Measurements from ENCODE around the gene SLCO3A1.
"Not testable (repeated sequence)": the region's sequence is repeated elsewhere in the genome, so short reads cannot be mapped to it uniquely, and the experiment has no call there.

The SLCO3A1 gene

DNA sequence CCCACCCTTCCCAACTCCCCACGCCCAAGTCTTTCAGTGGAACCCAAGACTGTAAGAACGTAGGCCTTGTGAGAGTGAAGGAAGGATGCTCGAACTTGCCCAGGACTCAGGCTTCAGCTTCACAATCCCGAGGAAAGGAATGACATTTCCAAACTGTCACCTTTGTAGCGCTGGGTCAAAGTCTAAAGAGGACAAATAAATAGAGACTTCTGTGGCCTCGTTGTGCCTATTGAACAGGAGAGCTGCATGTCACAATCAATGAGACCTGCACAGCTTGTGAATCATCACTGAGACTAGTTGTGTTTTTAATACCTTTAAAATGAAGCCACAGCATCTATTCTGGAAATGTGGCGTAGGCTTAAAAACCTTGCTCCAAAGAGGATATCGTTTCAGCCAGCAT lies 317.4 kb downstream of the SLCO3A1 start:
- DNase-seq: no peak

GRCh38 chr15:92178911-92179310 lies 325.4 kb downstream of the SLCO3A1 start:
- DNase-seq: no peak

GRCh38 chr15:92184142-92184541 lies 330.6 kb downstream of the SLCO3A1 start:
- DNase-seq: no peak

GRCh38 chr15:92184679-92185230 lies 331.2 kb downstream of the SLCO3A1 start:
- DNase-seq: no peak

GRCh38 chr15:92187975-92188374 lies 334.5 kb downstream of the SLCO3A1 start:
- no peak for DNase-seq

- DNase-seq: no peak
Observed at GRCh38 chr15:92189166-92189565, 335.7 kb downstream of the SLCO3A1 start.

GRCh38 chr15:92195241-92195640 lies 341.7 kb downstream of the SLCO3A1 start:
- DNase-seq: no peak

DNA sequence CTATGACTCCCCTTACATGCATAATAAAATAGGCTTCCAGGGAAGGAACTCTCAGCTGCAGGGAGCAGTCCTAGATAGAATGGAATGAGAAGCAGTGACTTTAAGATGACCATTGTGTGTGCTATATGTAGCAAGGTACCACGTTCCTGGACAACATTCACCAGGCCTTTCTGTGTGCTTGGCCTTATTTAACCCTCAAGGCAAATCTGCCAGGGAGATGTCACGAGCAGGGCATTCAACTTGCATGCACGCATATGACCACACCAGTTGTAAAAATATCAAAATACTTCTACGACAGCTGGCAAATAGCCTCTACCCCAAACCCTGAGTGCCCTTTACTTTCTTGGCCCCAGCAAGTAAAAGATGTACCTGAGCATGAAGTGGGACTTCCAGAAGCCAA lies 342.8 kb downstream of the SLCO3A1 start:
- DNase-seq: no peak

GRCh38 chr15:92197746-92198145 lies 344.2 kb downstream of the SLCO3A1 start:
- no peak for DNase-seq

DNA sequence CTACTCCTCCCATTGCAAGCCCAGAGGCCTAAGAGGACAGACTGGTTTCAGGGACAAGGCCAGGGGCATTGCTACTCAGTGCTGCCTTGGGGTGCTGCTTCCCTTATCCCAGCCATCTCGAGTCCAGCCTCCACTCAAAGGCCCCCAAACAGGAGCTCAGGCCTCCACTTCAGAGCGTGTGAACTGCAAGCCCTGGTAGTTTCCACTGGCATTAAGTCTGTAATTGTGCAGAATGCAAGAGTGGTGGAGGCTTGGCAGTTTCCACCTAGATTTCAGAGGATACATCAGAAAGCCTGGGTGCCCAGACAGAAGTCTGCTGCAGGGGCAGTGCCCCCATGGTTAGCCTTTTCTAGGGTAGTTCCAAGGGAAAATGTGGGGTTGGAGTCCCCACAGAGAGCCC lies 347.4 kb downstream of the SLCO3A1 start:
- DNase-seq: no peak

DNA sequence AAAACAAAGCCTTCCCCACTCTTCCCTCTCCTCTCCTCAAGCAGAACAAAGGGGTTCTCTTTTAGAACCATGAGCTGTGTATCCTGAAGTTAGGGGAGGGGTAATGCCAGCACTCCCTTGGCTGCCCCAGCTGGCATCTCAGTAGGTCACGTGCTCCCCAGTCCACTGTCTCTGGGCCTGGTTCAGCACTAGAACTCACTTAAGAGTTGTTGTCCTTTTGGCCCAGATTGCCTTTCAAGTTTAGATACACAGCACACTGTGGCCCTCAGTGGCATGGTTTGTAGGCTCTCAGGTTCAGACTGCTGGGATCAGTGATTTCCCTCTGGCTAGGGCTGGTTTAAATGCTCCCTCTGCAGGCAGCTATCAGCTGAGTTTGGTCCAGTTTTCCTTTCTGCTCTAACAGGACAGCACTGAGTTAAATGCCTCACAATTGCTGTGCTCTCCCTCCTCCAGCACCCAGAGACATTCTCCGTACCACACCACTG lies 351.8 kb downstream of the SLCO3A1 start:
- DNase-seq: no peak

GRCh38 chr15:92207601-92208000 lies 354.1 kb downstream of the SLCO3A1 start:
- not testable (repeated sequence) for DNase-seq
